Cardiac fibroblast (primary cell): Measurements from ENCODE around the gene SLC12A3.
"Not testable (repeated sequence)": the region's sequence is repeated elsewhere in the genome, so short reads cannot be mapped to it uniquely, and the experiment has no call there.

Experiments used
- DNase-seq, 2 donors: peaks; one replicate each; pipeline versions ENCODE4 v3.0.0 to v3.0.0-alpha.2; 2010; ENCODE audit warnings: low read depth in 2 of 2
- H3K4me3 ChIP-seq, 2 donors: replicated peaks in 1 of 2; 1 replicate in 1 of 2; 2 replicates in 1 of 2; pipeline ENCODE4 v1.5.1; 2011; ENCODE audit warnings: low read depth in 2 of 2, low read length in 2 of 2, mild to moderate bottlenecking in 2 of 2, moderate library complexity in 1 of 2
- TF ChIP-seq, protein P1 (sequence below): IDR thresholded peaks from one replicate; pipeline ENCODE4 v1.5.1; 2011; ENCODE audit warnings: low read depth, mild to moderate bottlenecking, low read length, inconsistent platforms

SLC12A3 gene

DNA sequence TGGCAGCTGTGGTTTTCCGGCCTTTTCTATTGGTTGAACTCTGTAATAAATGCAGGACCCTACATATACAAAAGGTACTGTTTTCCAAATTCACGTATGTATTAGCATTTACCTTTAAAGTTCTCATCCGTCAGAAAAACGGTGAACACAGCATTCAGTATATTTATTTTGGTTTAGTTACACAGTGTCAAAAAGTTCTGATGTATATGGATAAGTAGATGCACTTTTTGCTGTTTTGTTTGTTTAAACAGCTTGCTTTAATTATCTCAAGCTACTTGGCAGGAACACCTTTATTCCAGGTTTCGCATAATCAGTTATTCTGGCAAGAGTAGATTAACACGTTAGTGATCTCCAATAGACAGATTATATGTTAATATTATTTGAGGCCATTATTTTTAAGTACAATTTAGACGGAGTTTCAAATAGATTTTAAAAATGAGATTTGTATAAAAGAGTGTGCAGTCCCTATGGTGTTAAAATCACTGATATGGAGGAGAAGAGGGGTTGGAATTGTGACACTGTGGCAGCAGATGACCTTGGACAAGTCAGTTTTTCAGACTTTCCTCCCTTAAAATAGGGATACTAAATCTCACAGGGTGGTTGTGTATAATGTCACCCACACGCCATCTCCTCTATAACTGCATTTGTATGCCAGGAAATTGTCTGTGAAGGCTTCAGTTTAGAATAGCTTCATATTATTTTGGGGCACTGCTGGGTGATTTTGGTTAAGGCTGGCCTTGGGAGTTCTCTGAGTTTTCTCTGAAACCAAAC, 69.0 kb downstream of the SLC12A3 start:
- TF ChIP-seq, protein P1, sequence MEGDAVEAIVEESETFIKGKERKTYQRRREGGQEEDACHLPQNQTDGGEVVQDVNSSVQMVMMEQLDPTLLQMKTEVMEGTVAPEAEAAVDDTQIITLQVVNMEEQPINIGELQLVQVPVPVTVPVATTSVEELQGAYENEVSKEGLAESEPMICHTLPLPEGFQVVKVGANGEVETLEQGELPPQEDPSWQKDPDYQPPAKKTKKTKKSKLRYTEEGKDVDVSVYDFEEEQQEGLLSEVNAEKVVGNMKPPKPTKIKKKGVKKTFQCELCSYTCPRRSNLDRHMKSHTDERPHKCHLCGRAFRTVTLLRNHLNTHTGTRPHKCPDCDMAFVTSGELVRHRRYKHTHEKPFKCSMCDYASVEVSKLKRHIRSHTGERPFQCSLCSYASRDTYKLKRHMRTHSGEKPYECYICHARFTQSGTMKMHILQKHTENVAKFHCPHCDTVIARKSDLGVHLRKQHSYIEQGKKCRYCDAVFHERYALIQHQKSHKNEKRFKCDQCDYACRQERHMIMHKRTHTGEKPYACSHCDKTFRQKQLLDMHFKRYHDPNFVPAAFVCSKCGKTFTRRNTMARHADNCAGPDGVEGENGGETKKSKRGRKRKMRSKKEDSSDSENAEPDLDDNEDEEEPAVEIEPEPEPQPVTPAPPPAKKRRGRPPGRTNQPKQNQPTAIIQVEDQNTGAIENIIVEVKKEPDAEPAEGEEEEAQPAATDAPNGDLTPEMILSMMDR, result no peak
- DNase-seq, result no peak
- H3K4me3 ChIP-seq, result peak overlapping the region; percentile 96 to 98

GRCh38 chr16:56934599-56935145, 69.7 kb downstream of the SLC12A3 start:
- DNase-seq, result not testable (repeated sequence)
- peak overlapping the region; percentile 96 to 98 for H3K4me3 ChIP-seq

DNA sequence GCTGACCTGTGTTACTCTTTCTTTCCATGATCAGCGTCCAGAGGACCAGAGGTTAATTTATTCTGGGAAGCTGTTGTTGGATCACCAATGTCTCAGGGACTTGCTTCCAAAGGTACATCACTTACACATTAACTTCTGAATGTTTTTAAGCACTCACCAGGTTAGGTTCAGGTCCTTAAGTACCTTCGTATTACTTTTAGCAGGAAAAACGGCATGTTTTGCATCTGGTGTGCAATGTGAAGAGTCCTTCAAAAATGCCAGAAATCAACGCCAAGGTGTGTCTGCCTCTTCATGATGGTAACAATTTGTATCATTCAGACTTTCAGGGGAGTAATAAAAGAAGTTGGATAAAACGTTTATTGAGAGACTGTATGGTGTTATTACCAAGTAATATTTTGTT, 70.2 kb downstream of the SLC12A3 start:
- TF ChIP-seq, protein P1, result no peak
- peak overlapping the region; percentile 17 to 96 for H3K4me3 ChIP-seq
- DNase-seq, result no peak

- no peak for DNase-seq
- H3K4me3 ChIP-seq, result no peak overlapping the region
Observed at GRCh38 chr16:56936491-56936890, 71.5 kb downstream of the SLC12A3 start.

GRCh38 chr16:56936950-56937349, 71.9 kb downstream of the SLC12A3 start:
- DNase-seq, result no peak
- TF ChIP-seq, protein P1, result no peak
- no peak overlapping the region for H3K4me3 ChIP-seq

More at GRCh38 chr16:56936491-56936890, 71.5 kb downstream of the SLC12A3 start:
- TF ChIP-seq, protein P1, result no peak

- TF ChIP-seq, protein P1, result no peak
- H3K4me3 ChIP-seq, result no peak overlapping the region
- DNase-seq, result no peak
Observed at GRCh38 chr16:56938664-56939513, 73.9 kb downstream of the SLC12A3 start.

GRCh38 chr16:56939801-56940200, 74.8 kb downstream of the SLC12A3 start:
- DNase-seq, result no peak
- no peak overlapping the region for H3K4me3 ChIP-seq
- TF ChIP-seq, protein P1, result no peak
